Inflammatory macrophage treated with lipopolysaccharide for 1 hour (primary cell): Measurements from ENCODE around the gene SLC26A2.
"Not testable (repeated sequence)": the region's sequence is repeated elsewhere in the genome, so short reads cannot be mapped to it uniquely, and the experiment has no call there.

ENCODE experiments used
- DNase-seq, 2 donors: peaks; one replicate each; pipeline ENCODE4 v3.0.0-alpha.2; 2020 to 2022

SLC26A2 gene

DNA sequence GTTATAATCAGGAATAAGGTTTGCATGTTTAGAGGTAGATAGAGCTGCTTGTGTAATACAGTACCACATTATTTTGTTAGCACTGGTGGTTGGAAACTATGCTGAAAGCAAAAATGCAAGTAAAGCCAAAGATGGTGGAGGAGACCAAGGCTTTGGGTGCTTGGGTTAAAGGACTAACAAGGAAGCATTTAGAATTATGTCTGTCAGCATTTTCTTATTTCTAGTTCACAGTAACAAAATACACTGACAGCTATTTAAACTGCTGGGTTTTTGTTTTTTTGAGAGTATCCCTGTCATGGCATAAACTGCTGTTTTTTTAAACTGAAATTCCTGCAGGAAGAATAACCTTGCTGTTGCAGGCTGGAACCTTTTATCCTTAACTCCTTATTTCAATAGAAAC, 46.5 kb downstream of the SLC26A2 start:
- DNase-seq, result no peak

GRCh38 chr5:150009671-150010387, 49.3 kb downstream of the SLC26A2 start:
- peak; percentile 63 to 84 for DNase-seq

DNA sequence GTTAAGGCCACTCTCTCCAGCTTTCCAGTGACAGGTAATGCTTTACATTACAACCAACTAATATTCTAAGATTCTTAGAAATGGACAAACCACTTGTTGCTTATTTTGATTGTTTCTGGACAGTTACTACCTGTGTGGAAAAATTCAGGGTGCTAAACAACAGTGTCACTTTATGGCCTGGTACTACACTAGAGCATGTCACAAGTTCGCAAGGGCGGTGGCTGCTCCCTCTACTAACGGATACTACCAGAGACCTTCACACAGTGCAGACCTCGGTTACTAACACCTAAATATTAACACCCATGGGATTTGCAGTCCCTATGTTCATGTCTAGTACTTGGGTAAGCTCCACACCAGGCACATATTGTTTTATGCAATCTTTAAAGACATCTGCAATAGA, 53.4 kb downstream of the SLC26A2 start:
- DNase-seq, result no peak

- DNase-seq, result no peak
Measured at GRCh38 chr5:150014456-150014855, 53.9 kb downstream of the SLC26A2 start.

- DNase-seq, result no peak
Measured at GRCh38 chr5:150015415-150015814, 54.9 kb downstream of the SLC26A2 start.

GRCh38 chr5:150016537-150016936, 56.0 kb downstream of the SLC26A2 start:
- no peak for DNase-seq

DNA sequence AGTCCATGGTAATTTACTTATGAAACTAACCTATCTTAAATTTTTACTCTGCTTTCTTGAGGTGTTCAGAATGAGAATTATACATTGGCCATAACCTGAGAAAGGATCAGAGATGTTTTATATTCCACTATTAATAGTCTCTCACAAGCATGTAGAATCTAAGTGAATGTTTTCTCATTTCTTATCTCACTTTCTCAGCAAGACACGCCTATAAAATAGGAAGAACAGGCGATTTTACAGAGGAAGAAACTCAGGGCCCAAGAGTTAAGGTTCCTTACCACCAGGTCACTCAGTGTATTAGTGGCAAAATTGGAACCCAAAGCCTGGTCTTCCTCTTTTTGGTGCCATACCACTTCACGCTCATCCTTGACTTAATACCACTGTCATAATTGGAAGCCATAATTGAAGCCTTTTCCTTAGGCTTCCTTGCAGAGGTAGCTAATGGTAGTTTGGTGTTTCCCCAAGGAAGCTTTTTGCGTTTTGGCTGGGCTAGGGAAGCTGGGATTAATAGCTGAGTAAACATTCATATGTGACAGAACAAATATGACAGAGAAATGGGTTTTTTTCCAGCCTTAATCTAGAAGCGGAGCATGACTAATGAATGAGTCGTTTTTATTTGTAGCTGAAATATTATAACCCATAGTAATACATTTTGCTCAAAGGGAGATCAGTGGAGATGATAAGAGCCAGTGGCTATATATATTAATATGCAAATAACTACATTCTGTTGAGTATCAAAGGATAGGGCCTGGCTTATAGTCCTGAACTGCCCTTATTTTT, 56.9 kb downstream of the SLC26A2 start:
- no peak for DNase-seq

- no peak for DNase-seq
Measured at GRCh38 chr5:150020249-150020648, 59.7 kb downstream of the SLC26A2 start.

- DNase-seq, result no peak
Measured at GRCh38 chr5:150021491-150022157, 61.1 kb downstream of the SLC26A2 start.

DNA sequence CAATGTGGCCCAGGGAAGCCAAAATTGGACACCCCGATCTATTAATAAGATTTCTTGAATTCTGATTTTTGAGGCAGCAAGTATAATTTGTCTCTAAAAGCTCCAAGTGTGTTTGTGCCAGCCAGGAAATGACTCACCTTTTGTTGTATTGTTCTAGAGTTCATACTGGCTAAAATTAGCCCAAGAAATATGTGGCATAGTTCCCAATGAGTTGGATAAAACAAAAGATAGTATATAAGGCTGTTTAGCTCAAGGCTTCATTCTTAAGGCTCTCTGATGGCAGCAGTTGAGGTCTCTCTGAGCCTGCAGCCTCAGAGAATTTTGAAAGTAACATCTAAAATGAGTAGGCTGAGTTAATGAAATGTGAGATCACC, 61.6 kb downstream of the SLC26A2 start:
- no peak for DNase-seq

DNA sequence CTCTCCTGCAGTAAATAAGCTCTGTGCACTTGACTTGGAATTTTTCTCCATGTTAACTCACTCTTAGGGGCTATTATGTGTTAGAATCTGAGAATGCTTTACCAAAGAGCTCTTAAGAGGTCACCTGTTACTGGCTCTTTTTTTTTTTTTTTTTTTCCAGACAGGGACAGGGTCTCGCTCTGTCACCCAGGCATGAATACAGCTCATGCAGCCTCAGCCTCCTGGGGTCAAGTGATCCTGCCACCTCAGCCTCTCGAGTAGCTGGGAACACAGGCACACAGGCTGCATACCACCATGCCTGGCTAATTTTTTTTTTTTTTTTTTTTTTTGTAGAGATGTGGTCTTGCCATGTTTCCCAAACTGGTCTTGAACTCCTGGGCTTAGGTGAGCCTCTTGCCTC, 62.1 kb downstream of the SLC26A2 start:
- DNase-seq, result no peak

GRCh38 chr5:150023136-150023535, 62.6 kb downstream of the SLC26A2 start:
- DNase-seq, result no peak

DNA sequence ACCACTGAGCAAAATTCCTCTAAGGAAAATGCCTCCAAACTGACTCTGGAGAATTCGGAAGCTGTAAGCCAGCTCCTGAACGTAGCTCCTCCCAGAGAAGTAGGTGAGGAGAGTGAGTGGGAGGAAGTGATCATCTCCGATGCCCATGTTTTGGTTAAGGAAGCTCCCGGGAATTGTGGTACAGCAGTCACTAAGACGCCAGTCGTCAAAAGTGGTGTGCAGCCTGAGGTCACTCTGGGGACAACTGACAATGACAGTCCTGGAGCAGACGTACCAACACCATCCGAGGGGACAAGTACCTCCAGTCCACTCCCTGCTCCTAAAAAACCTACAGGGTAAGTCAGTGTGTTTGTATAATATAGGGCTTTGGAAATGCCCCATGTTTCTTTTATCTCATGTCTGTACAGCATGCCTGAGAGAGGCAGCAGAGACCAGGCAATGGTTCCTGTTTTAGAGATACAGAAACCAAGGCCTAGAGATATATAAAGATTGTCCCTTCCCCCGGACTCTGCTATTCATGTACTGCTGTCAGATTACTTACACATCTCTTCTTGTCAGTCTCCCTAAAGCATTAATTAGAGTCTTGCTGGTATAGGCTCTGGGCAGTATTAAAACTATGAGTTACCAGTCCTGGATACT, 63.9 kb downstream of the SLC26A2 start:
- DNase-seq, result no peak

- no peak for DNase-seq
Measured at GRCh38 chr5:150026682-150027172, 66.2 kb downstream of the SLC26A2 start.

DNA sequence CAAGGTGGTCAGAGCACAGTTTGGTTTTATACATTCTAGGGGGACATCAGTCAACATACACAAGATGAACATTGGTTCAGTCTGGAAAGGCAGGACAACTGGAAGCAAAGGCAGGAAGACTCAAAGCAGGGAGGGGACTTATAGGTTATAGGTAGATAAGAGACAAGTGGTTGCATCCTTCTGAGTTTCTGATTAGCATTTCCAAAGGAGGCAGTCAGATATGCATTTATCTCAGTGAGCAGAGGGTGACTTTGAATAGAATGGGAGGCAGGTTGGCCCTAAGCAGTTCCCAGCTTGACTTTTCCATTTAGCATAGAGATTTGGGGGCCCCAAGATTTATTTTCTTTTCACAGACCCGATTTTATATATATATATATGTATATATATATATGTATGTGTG, 67.5 kb downstream of the SLC26A2 start:
- DNase-seq, result not testable (repeated sequence)

DNA sequence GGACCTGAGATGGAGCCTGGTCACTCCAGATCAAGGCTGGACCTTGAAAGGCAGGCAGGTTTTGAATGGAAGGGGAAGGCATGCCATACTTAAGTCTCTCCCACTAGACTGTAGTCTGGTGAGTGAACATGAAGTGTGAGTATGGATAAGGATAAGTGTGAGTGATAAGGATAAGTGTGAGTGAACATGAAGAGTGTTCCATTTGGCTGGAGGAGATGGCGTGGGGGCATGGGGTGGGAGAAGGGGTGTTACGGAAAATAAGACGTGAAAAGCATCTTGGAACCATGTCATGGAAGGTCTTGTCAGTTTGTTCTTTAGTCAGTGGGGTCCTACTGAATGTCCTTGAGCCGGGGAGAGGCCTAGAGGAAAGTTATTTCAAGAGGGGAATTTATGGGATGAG, 72.8 kb downstream of the SLC26A2 start:
- no peak for DNase-seq

DNA sequence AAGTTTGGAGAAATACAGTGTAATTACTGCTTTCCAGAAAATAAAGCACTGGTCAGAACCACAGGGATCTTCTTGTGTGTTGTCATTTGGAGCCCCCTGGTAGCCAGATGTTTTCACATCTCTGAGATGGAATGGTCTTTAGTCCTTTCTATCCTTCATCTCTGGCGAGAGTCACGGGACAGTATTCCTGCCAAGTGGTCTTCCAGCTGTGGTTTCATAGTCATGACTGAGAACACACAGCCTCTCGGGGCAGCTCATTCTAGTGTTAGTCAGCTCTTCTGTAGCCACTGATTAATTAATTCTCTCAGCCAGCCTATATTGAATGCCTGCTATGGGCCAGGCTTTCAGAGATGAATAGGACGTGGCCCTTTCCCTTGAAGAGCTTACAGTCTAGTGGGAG, 74.1 kb downstream of the SLC26A2 start:
- no peak for DNase-seq

- peak in 1 of 2 donors; percentile 15 for DNase-seq
Measured at GRCh38 chr5:150035139-150035895, 74.8 kb downstream of the SLC26A2 start.

DNA sequence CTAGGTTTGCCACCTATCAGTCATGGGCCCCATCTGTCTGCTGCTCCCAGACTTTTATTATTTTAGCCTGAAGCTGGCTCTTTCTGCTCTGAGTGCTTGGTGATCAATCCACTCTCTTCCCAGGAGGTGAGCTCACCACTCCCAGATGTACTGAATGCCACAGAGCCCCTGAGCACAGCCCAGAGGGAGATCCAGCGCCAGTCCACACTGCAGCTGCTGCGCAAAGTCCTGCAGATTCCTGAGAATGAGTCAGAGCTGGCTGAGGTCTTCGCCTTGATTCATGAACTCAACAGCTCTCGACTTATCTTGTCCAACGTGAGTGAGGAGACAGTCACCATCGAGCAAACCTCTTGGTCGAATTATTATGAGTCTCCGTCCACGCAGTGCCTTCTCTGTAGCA, 76.0 kb downstream of the SLC26A2 start:
- DNase-seq, result no peak
